Measurements from ENCODE around the gene EFNA2.

EFNA2 gene

GRCh38 chr19:1252821-1253513 lies 32.7 kb upstream of the EFNA2 start:
- no peak overlapping the region for H3K4me3 ChIP-seq (ENCODE audit: low read depth, low read length)
- H2AFZ ChIP-seq, result no peak overlapping the region
- H3K79me2 ChIP-seq, result peaks cover 7% of the 10 kb centered on the region
- no peak overlapping the region for H3K9ac ChIP-seq
- H3K36me3 ChIP-seq (ENCODE audit: control insufficient read depth, insufficient read depth, low read length), result no peaks in the 10 kb centered on the region
- H3K27ac ChIP-seq, result peak overlapping the region; percentile 64
- H3K27me3 ChIP-seq (ENCODE audit: control insufficient read depth, insufficient read depth, low read length), result no peaks in the 10 kb centered on the region
- no peaks in the 10 kb centered on the region for H3K9me3 ChIP-seq (ENCODE audit: control insufficient read depth, low read length)
- H3K4me2 ChIP-seq (ENCODE audit: low read length), result peak overlapping the region; percentile 19
- H3K4me1 ChIP-seq, result peaks cover 5% of the 10 kb centered on the region
- TF ChIP-seq CTCF (IDR thresholded peaks at IDR 0.05), result no peak

- peak overlapping the region; percentile 64 for H3K27ac ChIP-seq
- TF ChIP-seq CTCF (IDR thresholded peaks at IDR 0.05), result no peak
- H3K27me3 ChIP-seq (ENCODE audit: control insufficient read depth, insufficient read depth, low read length), result no peaks in the 10 kb centered on the region
- no peaks in the 10 kb centered on the region for H3K9me3 ChIP-seq (ENCODE audit: control insufficient read depth, low read length)
- peaks cover 3% of the 10 kb centered on the region for H3K4me1 ChIP-seq
- no peak overlapping the region for H3K4me3 ChIP-seq (ENCODE audit: low read depth, low read length)
- no peaks in the 10 kb centered on the region for H3K36me3 ChIP-seq (ENCODE audit: control insufficient read depth, insufficient read depth, low read length)
- H3K4me2 ChIP-seq (ENCODE audit: low read length), result no peak overlapping the region
- no peak overlapping the region for H2AFZ ChIP-seq
- H3K79me2 ChIP-seq, result peaks cover 7% of the 10 kb centered on the region
- H3K9ac ChIP-seq, result no peak overlapping the region
Observed at GRCh38 chr19:1253514-1254080, 32.1 kb upstream of the EFNA2 start.

GRCh38 chr19:1254081-1254527 lies 31.6 kb upstream of the EFNA2 start:
- no peak for TF ChIP-seq CTCF (IDR thresholded peaks at IDR 0.05)
- Histone ChIP-seq H3K79me2 (peaks cover 7% of the 10 kb centered on the region), H3K4me1 (peaks cover 3% of the 10 kb centered on the region), H3K27ac (peak overlapping the region; percentile 64), H3K4me2 (ENCODE audit: low read length) (no peak overlapping the region), H3K9ac (no peak overlapping the region), H3K36me3 (ENCODE audit: control insufficient read depth, insufficient read depth, low read length) (no peaks in the 10 kb centered on the region), H3K27me3 (ENCODE audit: control insufficient read depth, insufficient read depth, low read length) (no peaks in the 10 kb centered on the region), H3K9me3 (ENCODE audit: control insufficient read depth, low read length) (no peaks in the 10 kb centered on the region), H2AFZ (no peak overlapping the region), H3K4me3 (ENCODE audit: low read depth, low read length) (no peak overlapping the region)

- H3K4me3 ChIP-seq (ENCODE audit: low read depth, low read length), result no peak overlapping the region
- H3K9ac ChIP-seq, result no peak overlapping the region
- peak overlapping the region; percentile 29 for H3K27ac ChIP-seq
- no peak overlapping the region for H3K4me2 ChIP-seq (ENCODE audit: low read length)
- no peak overlapping the region for H2AFZ ChIP-seq
- no peaks in the 10 kb centered on the region for H3K27me3 ChIP-seq (ENCODE audit: control insufficient read depth, insufficient read depth, low read length)
- TF ChIP-seq CTCF (IDR thresholded peaks at IDR 0.05), result no peak
- peaks cover 7% of the 10 kb centered on the region for H3K79me2 ChIP-seq
- no peaks in the 10 kb centered on the region for H3K36me3 ChIP-seq (ENCODE audit: control insufficient read depth, insufficient read depth, low read length)
- H3K9me3 ChIP-seq (ENCODE audit: control insufficient read depth, low read length), result no peaks in the 10 kb centered on the region
- H3K4me1 ChIP-seq, result peaks cover 3% of the 10 kb centered on the region
Observed at GRCh38 chr19:1254530-1255185, 31.0 kb upstream of the EFNA2 start.
